ENCODE results near the gene MKX. TPM values are rescaled to one million over a fixed set of nuclear protein-coding genes. Genes with fewer than 3 reads are reported as not detected.

The MKX gene
- total and polyA plus RNA-seq, 2 donors (not counting 1 experiment from before 2014, with no cell fraction given) = not detected

GRCh38 chr10:27688276-27688675 lies 57.3 kb downstream of the MKX start:
- CTCF ChIA-PET = no interaction called here
- H3K4me2 ChIP-seq (replicated peaks; ENCODE audit: low read depth, low read length, poor library complexity, severe bottlenecking) = no peak overlapping the region
- Mint-ChIP-seq H3K27ac (no peak overlapping the region), H3K4me1 (no peaks in the 10 kb centered on the region), H3K4me3 (no peak overlapping the region), H3K9me3 (ENCODE audit: insufficient read depth) (no peaks in the 10 kb centered on the region), H3K27me3 (peaks cover 27% of the 10 kb centered on the region)
- H3K4me3 ChIP-seq (ENCODE audit: control extremely low read depth in 1 of 5, extremely low read depth in 1 of 5, insufficient read depth in 1 of 5, low read depth in 2 of 5, low read length in 4 of 5) = no peak overlapping the region
- H3K9ac ChIP-seq (ENCODE audit: low read length) = no peak overlapping the region
- peaks cover 0 to 4% (median 0%) of the 10 kb centered on the region in 4 experiments for H3K27me3 ChIP-seq (replicated peaks in 1 of 4; ENCODE audit: control extremely low read depth in 1 of 4, control insufficient read depth in 3 of 4, insufficient read depth in 4 of 4, low read length in 3 of 4)
- no peaks in the 10 kb centered on the region for H3K36me3 ChIP-seq (replicated peaks in 1 of 2; ENCODE audit: control extremely low read depth in 1 of 2, control insufficient read depth in 1 of 2, extremely low read depth in 1 of 2, insufficient read depth in 2 of 2, low read length in 1 of 2)
- no peaks in the 10 kb centered on the region for H4K20me1 ChIP-seq (ENCODE audit: control insufficient read depth, insufficient read depth, low read length, poor library complexity, severe bottlenecking)
- ATAC-seq (ENCODE audit: low read depth) = no peak
- intact Hi-C loops (cut with micrococcal nuclease) = no loop called here
- POLR2A ChIA-PET = no interaction called here
- no peaks in the 10 kb centered on the region for H3K79me2 ChIP-seq (ENCODE audit: control insufficient read depth, insufficient read depth, low read length)
- no peak for TF ChIP-seq EZH2 (IDR thresholded peaks at IDR 0.05; ENCODE audit: borderline replicate concordance, insufficient read depth, low read depth, low read length, poor library complexity, severe bottlenecking)
- H3K27ac ChIP-seq (ENCODE audit: low read length in 2 of 2) = no peak overlapping the region
- WGBS (ENCODE audit: insufficient coverage) = no CpG with 5 or more reads among the region's 1 CpG
- H2AFZ ChIP-seq (ENCODE audit: insufficient read depth, low read depth, low read length, poor library complexity, severe bottlenecking) = no peak overlapping the region
- no peaks in the 10 kb centered on the region for H3K9me3 ChIP-seq (ENCODE audit: control extremely low read depth in 1 of 3, control insufficient read depth in 2 of 3, insufficient read depth in 1 of 3, low read length in 2 of 3)
- H3K4me1 ChIP-seq (ENCODE audit: control insufficient read depth in 2 of 2, insufficient read depth in 2 of 2, low read length in 2 of 2) = no peaks in the 10 kb centered on the region
- DNase-seq = no peak

GRCh38 chr10:27687743-27688142 lies 57.9 kb downstream of the MKX start:
- DNase-seq (no peak), ATAC-seq (ENCODE audit: low read depth) (no peak)
- no peaks in the 10 kb centered on the region for H3K9me3 Mint-ChIP-seq (ENCODE audit: insufficient read depth)
- H3K27me3 Mint-ChIP-seq = peaks cover 24% of the 10 kb centered on the region
- H3K4me2 ChIP-seq (replicated peaks; ENCODE audit: low read depth, low read length, poor library complexity, severe bottlenecking) = no peak overlapping the region
- no peak overlapping the region for H2AFZ ChIP-seq (ENCODE audit: insufficient read depth, low read depth, low read length, poor library complexity, severe bottlenecking)
- no peak overlapping the region for H3K27ac Mint-ChIP-seq
- H3K4me1 ChIP-seq (ENCODE audit: control insufficient read depth in 2 of 2, insufficient read depth in 2 of 2, low read length in 2 of 2) = no peaks in the 10 kb centered on the region
- H3K27me3 ChIP-seq (replicated peaks in 1 of 4; ENCODE audit: control extremely low read depth in 1 of 4, control insufficient read depth in 3 of 4, insufficient read depth in 4 of 4, low read length in 3 of 4) = peaks cover 0 to 4% (median 0%) of the 10 kb centered on the region in 4 experiments
- CTCF ChIA-PET = no interaction called here
- H3K79me2 ChIP-seq (ENCODE audit: control insufficient read depth, insufficient read depth, low read length) = no peaks in the 10 kb centered on the region
- H3K4me1 Mint-ChIP-seq = no peaks in the 10 kb centered on the region
- no peaks in the 10 kb centered on the region for H3K9me3 ChIP-seq (ENCODE audit: control extremely low read depth in 1 of 3, control insufficient read depth in 2 of 3, insufficient read depth in 1 of 3, low read length in 2 of 3)
- no peak overlapping the region for H3K4me3 Mint-ChIP-seq
- no peak overlapping the region for H3K27ac ChIP-seq (ENCODE audit: low read length in 2 of 2)
- TF ChIP-seq EZH2 (IDR thresholded peaks at IDR 0.05; ENCODE audit: borderline replicate concordance, insufficient read depth, low read depth, low read length, poor library complexity, severe bottlenecking) (no peak), CTCF (IDR thresholded peaks at IDR 0.05) (no peak)
- intact Hi-C loops (cut with micrococcal nuclease) = no loop called here
- H3K36me3 ChIP-seq (replicated peaks in 1 of 2; ENCODE audit: control extremely low read depth in 1 of 2, control insufficient read depth in 1 of 2, extremely low read depth in 1 of 2, insufficient read depth in 2 of 2, low read length in 1 of 2) = no peaks in the 10 kb centered on the region
- POLR2A ChIA-PET = no interaction called here
- H4K20me1 ChIP-seq (ENCODE audit: control insufficient read depth, insufficient read depth, low read length, poor library complexity, severe bottlenecking) = no peaks in the 10 kb centered on the region
- H3K9ac ChIP-seq (ENCODE audit: low read length) = no peak overlapping the region
- no peak overlapping the region for H3K4me3 ChIP-seq (ENCODE audit: control extremely low read depth in 1 of 5, extremely low read depth in 1 of 5, insufficient read depth in 1 of 5, low read depth in 2 of 5, low read length in 4 of 5)
- 90% methylated on average over 2 of the region's 6 CpGs for WGBS (ENCODE audit: insufficient coverage)

Measured in B cell (primary cell).